Measurements from ENCODE around the gene SSBP3. TPM values are rescaled to one million over a fixed set of nuclear protein-coding genes. Genes with fewer than 3 reads are reported as not detected.
"Not testable (repeated sequence)": the region's sequence is repeated elsewhere in the genome, so short reads cannot be mapped to it uniquely, and the experiment has no call there.

The SSBP3 gene
- total RNA-seq, 2 experiments from 2014 or later: 16.5 to 44.9 TPM

DNA sequence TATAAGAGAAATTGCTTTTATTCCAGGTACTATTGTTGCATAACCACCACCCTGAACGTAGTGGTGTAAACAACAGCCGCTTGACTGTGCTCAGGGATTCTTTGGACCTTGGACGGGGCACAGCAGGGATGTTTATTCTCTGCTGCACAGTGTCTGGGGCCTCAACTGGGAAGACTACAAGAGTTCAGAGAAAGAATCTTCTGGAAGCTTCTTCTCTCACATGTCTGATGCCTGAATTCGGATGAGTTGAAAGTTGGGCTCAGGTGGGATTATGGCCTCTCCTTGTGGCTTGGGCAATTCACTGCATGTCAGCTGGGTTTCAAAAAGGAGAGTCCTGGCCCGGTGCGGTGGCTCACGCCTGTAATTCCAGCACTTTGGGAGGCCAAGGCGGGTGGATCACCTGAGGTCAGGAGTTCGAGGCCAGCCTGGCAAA is 19.0 kb upstream of the SSBP3 start:
- no peak for DNase-seq (ENCODE audit: low spot score)

DNA sequence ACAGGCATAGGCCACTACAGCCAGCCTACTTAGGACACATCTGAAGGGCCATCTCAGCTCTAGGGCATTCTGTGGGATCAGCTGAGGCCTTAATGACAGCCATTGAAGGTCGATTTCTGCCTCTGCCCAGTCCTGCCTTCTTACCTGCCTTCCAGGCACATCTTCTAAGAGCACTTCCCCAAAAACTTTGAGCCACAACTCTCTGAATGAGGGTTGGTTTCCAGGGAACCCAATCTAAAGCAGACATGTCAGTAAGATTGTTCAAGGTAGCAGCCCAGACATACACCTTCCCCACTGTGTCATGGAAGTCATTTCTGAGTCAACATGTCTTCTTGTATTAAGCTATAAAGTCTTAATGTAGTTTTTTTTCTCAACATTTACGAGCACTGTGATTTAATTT is 18.2 kb upstream of the SSBP3 start:
- Histone ChIP-seq H3K4me1 (ENCODE audit: insufficient read depth, low read length, poor library complexity, severe bottlenecking) (no peaks in the 10 kb centered on the region), H4K20me1 (ENCODE audit: insufficient read depth, low read length) (no peaks in the 10 kb centered on the region), H3K9me3 (ENCODE audit: low read length) (no peaks in the 10 kb centered on the region), H3K4me2 (ENCODE audit: low read length) (no peak overlapping the region), H3K9me2 (ENCODE audit: insufficient read depth, low read length) (no peaks in the 10 kb centered on the region), H3K4me3 (ENCODE audit: low read depth, low read length, poor library complexity, severe bottlenecking) (no peak overlapping the region), H2AFZ (ENCODE audit: low read length) (no peak overlapping the region), H3K36me3 (ENCODE audit: insufficient read depth, low read length) (no peaks in the 10 kb centered on the region), H3K79me2 (ENCODE audit: insufficient read depth, low read depth, low read length) (no peaks in the 10 kb centered on the region), H3K27ac (ENCODE audit: low read depth, low read length, poor library complexity, severe bottlenecking) (no peak overlapping the region)
- BruUV-seq (replicated peaks): no TSS peak
- ChIA-PET CTCF (ENCODE audit: unreplicated experiment) (no interaction called here), POLR2A (interaction anchor here (0.7 kb wide), 2 partner anchors 66 to 632 kb away, joined by 3 read pairs; no protein-coding TSS in a partner anchor)
- DNase-seq (ENCODE audit: low spot score): no peak
- intact Hi-C loops (cut with micrococcal nuclease; ENCODE audit: unreplicated experiment): no loop called here
- TF ChIP-seq EZH2phosphoT487 (IDR thresholded peaks at IDR 0.05; ENCODE audit: borderline replicate concordance, low read depth, low read length) (no peak), CTCF (conservative IDR thresholded peaks at IDR 0.05; ENCODE audit: low read length) (no peak)

More for the DNA sequence above, 19.0 kb upstream of the SSBP3 start:
- no peak overlapping the region for H3K27ac ChIP-seq (ENCODE audit: low read depth, low read length, poor library complexity, severe bottlenecking)
- no TSS peak for BruUV-seq (replicated peaks)
- no peaks in the 10 kb centered on the region for H3K79me2 ChIP-seq (ENCODE audit: insufficient read depth, low read depth, low read length)
- no peaks in the 10 kb centered on the region for H4K20me1 ChIP-seq (ENCODE audit: insufficient read depth, low read length)
- no peaks in the 10 kb centered on the region for H3K9me2 ChIP-seq (ENCODE audit: insufficient read depth, low read length)
- no peaks in the 10 kb centered on the region for H3K9me3 ChIP-seq (ENCODE audit: low read length)
- ChIA-PET POLR2A (interaction anchor here (0.7 to 1.2 kb wide), 2 partner anchors 16 to 65 kb away, joined by 3 to 5 read pairs; no protein-coding TSS in a partner anchor), CTCF (ENCODE audit: unreplicated experiment) (no interaction called here)
- intact Hi-C loops (cut with micrococcal nuclease; ENCODE audit: unreplicated experiment): no loop called here
- no peak overlapping the region for H3K4me2 ChIP-seq (ENCODE audit: low read length)
- no peaks in the 10 kb centered on the region for H3K36me3 ChIP-seq (ENCODE audit: insufficient read depth, low read length)
- no peaks in the 10 kb centered on the region for H3K4me1 ChIP-seq (ENCODE audit: insufficient read depth, low read length, poor library complexity, severe bottlenecking)
- no peak overlapping the region for H3K4me3 ChIP-seq (ENCODE audit: low read depth, low read length, poor library complexity, severe bottlenecking)
- H2AFZ ChIP-seq (ENCODE audit: low read length): no peak overlapping the region
- TF ChIP-seq CTCF (conservative IDR thresholded peaks at IDR 0.05; ENCODE audit: low read length) (no peak), EZH2phosphoT487 (IDR thresholded peaks at IDR 0.05; ENCODE audit: borderline replicate concordance, low read depth, low read length) (no peak)

- Histone ChIP-seq H2AFZ (ENCODE audit: low read length) (no peak overlapping the region), H3K27ac (ENCODE audit: low read depth, low read length, poor library complexity, severe bottlenecking) (no peak overlapping the region), H3K9me2 (ENCODE audit: insufficient read depth, low read length) (no peaks in the 10 kb centered on the region), H3K4me2 (ENCODE audit: low read length) (no peak overlapping the region), H3K4me1 (ENCODE audit: insufficient read depth, low read length, poor library complexity, severe bottlenecking) (no peaks in the 10 kb centered on the region), H3K4me3 (ENCODE audit: low read depth, low read length, poor library complexity, severe bottlenecking) (no peak overlapping the region), H3K79me2 (ENCODE audit: insufficient read depth, low read depth, low read length) (no peaks in the 10 kb centered on the region), H3K36me3 (ENCODE audit: insufficient read depth, low read length) (no peaks in the 10 kb centered on the region), H4K20me1 (ENCODE audit: insufficient read depth, low read length) (no peaks in the 10 kb centered on the region), H3K9me3 (ENCODE audit: low read length) (no peaks in the 10 kb centered on the region)
- TF ChIP-seq CTCF (conservative IDR thresholded peaks at IDR 0.05; ENCODE audit: low read length): no peak
- POLR2A ChIA-PET: interaction anchor here (0.6 kb wide), 1 partner anchor 68 kb away, joined by 3 read pairs; no protein-coding TSS in a partner anchor
- DNase-seq (ENCODE audit: low spot score): no peak
- CTCF ChIA-PET (ENCODE audit: unreplicated experiment): no interaction called here
- intact Hi-C loops (cut with micrococcal nuclease; ENCODE audit: unreplicated experiment): no loop called here
- no TSS peak for BruUV-seq (replicated peaks)
Observed at GRCh38 chr1:54421101-54421504, 14.9 kb upstream of the SSBP3 start.

DNA sequence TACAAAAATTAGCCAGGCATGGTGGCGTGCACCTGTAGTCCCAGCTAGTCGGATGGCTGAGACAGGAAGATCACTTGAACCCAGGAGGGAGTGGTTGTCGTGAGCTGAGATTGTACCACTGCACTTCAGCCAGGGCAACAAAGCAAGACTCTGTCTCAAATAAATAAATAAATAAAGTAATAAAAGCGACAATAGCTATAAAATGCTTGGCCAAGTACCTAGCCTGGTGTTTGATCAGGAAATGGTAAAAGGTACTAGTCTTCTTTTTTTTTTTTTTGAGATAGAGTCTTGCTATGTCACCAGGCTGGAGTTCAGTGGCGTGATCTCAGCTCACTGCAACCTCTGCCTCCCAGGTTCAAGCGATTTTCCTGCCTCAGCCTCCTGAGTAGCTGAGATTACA is 12.4 kb upstream of the SSBP3 start:
- H4K20me1 ChIP-seq (ENCODE audit: insufficient read depth, low read length); H2AFZ ChIP-seq (ENCODE audit: low read length); H3K27ac ChIP-seq (ENCODE audit: low read depth, low read length, poor library complexity, severe bottlenecking); CTCF ChIA-PET (ENCODE audit: unreplicated experiment); intact Hi-C loops (cut with micrococcal nuclease; ENCODE audit: unreplicated experiment); H3K79me2 ChIP-seq (ENCODE audit: insufficient read depth, low read depth, low read length); BruUV-seq (replicated peaks); H3K9me2 ChIP-seq (ENCODE audit: insufficient read depth, low read length); DNase-seq (ENCODE audit: low spot score); H3K9me3 ChIP-seq (ENCODE audit: low read length); H3K4me3 ChIP-seq (ENCODE audit: low read depth, low read length, poor library complexity, severe bottlenecking); H3K4me2 ChIP-seq (ENCODE audit: low read length); H3K36me3 ChIP-seq (ENCODE audit: insufficient read depth, low read length): not testable (repeated sequence)
- POLR2A ChIA-PET: interaction anchor here (0.6 to 1.2 kb wide), 3 partner anchors 9 to 68 kb away, joined by 3 to 7 read pairs (median 6); no protein-coding TSS in a partner anchor
- peaks cover 13% of the 10 kb centered on the region for H3K4me1 ChIP-seq (ENCODE audit: insufficient read depth, low read length, poor library complexity, severe bottlenecking)
